K562 (cell line): ENCODE measurements around the gene LMBR1L.
A peak's percentile ranks its signal among the peaks of the same experiment; 100 is the strongest.

Experiments used
- CBX2 ChIP-seq: fragments of 200-600 bp; sonication (generic); IDR thresholded peaks from one replicate; pipeline ENCODE4 v1.6.1; 2012; ENCODE audit warnings: mild to moderate bottlenecking, low read length, inconsistent platforms; ENCODE audit not compliant: insufficient read depth, poor library complexity, severe bottlenecking
- EGR1 ChIP-seq: fragments of 450-650 bp; conservative IDR thresholded peaks from 2 replicates; pipeline ENCODE4 v1.6.1; 2017; ENCODE audit warnings: mild to moderate bottlenecking
- EZH2 ChIP-seq: IDR thresholded peaks from 2 replicates; pipeline ENCODE4 v1.6.1; 2012; ENCODE audit warnings: low read depth, mild to moderate bottlenecking, inconsistent platforms, low read length, borderline replicate concordance
- HCFC1 ChIP-seq: IDR thresholded peaks from 2 replicates; pipeline ENCODE4 v1.6.1; 2012; ENCODE audit warnings: low read depth, low read length, improper control_type of control experiment
- HMG20A ChIP-seq: fragments of 450-650 bp; formaldehyde crosslinking; conservative IDR thresholded peaks from 2 replicates; pipeline ENCODE4 v1.4.0; 2020; ENCODE audit warnings: mild to moderate bottlenecking, mixed read lengths
- JUNB ChIP-seq: fragments of 450-650 bp; formaldehyde crosslinking; conservative IDR thresholded peaks from 2 replicates; pipeline ENCODE4 v1.4.0; 2020; ENCODE audit warnings: mild to moderate bottlenecking
- NFATC3 ChIP-seq: fragments of 450-650 bp; IDR thresholded peaks from 2 replicates; pipeline ENCODE4 v1.6.1; 2017; ENCODE audit warnings: mild to moderate bottlenecking
- POLR2A ChIP-seq: fragments of 450-650 bp; conservative IDR thresholded peaks from 2 replicates; pipeline ENCODE4 v1.6.1; 2016
- POLR2AphosphoS2 ChIP-seq: IDR thresholded peaks from 2 replicates; pipeline ENCODE4 v1.6.1; 2012; ENCODE audit warnings: low read length, improper control_type of control experiment
- ZNF384 ChIP-seq: IDR thresholded peaks from 2 replicates; pipeline ENCODE4 v1.6.1; 2012; ENCODE audit warnings: low read depth, low read length, improper control_type of control experiment
- ZNF785 ChIP-seq: fragments of 250-450 bp; sonication (Bioruptor Pico); IDR thresholded peaks from 2 replicates; pipeline ENCODE4 v1.4.0; 2020; ENCODE audit warnings: mild to moderate bottlenecking
- TF ChIP-seq, protein P1 (sequence below): conservative IDR thresholded peaks from 2 replicates; pipeline ENCODE4 v1.6.1; 2011; ENCODE audit warnings: low read depth, mild to moderate bottlenecking, low read length; ENCODE audit not compliant: control insufficient read depth
- TF ChIP-seq, protein P2 (sequence below), 3 experiments: IDR thresholded peaks in 2 of 3; conservative IDR thresholded peaks in 1 of 3; 2 replicates each; pipeline ENCODE4 v1.5.1; 2011 to 2012; ENCODE audit warnings: low read length in 3 of 3, mild to moderate bottlenecking in 3 of 3, control low read depth in 2 of 3, improper control_type of control experiment in 1 of 3, inconsistent platforms in 1 of 3, low read depth in 1 of 3, mixed read lengths in 1 of 3, moderate library complexity in 1 of 3; ENCODE audit not compliant: insufficient read depth in 2 of 3

DNA sequence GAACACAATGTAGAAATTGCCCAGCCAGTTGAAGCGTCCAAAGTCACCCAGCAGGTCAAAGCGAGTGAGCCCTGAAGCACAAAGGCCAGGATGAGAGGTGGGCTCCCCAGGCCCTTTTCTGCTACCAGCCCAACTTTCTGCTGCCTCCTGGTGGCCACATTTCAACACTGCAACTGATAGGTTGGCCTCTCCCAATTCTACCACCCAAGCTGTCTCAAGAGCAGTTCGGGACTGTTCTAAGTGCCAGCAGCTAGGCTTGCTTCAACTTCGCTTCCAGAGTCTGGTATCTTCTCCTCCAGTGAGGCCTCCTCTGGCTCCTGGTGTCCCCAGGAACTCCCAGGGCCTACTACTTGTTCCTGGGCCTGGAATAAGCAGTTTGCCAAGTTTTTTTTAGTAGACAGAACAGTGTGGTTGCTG is 12.6 kb downstream of the LMBR1L start:
- TF ChIP-seq CBX2 (no peak), POLR2AphosphoS2 (no peak), NFATC3 (no peak), EGR1 (no peak), HMG20A (no peak), JUNB (CRISPR knock-in tag) (no peak), EZH2 (no peak), HCFC1 (no peak), POLR2A (no peak), ZNF785 (CRISPR knock-in tag) (no peak), ZNF384 (no peak)
- TF ChIP-seq, protein P1, sequence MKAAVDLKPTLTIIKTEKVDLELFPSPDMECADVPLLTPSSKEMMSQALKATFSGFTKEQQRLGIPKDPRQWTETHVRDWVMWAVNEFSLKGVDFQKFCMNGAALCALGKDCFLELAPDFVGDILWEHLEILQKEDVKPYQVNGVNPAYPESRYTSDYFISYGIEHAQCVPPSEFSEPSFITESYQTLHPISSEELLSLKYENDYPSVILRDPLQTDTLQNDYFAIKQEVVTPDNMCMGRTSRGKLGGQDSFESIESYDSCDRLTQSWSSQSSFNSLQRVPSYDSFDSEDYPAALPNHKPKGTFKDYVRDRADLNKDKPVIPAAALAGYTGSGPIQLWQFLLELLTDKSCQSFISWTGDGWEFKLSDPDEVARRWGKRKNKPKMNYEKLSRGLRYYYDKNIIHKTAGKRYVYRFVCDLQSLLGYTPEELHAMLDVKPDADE = no peak
- TF ChIP-seq, protein P2, sequence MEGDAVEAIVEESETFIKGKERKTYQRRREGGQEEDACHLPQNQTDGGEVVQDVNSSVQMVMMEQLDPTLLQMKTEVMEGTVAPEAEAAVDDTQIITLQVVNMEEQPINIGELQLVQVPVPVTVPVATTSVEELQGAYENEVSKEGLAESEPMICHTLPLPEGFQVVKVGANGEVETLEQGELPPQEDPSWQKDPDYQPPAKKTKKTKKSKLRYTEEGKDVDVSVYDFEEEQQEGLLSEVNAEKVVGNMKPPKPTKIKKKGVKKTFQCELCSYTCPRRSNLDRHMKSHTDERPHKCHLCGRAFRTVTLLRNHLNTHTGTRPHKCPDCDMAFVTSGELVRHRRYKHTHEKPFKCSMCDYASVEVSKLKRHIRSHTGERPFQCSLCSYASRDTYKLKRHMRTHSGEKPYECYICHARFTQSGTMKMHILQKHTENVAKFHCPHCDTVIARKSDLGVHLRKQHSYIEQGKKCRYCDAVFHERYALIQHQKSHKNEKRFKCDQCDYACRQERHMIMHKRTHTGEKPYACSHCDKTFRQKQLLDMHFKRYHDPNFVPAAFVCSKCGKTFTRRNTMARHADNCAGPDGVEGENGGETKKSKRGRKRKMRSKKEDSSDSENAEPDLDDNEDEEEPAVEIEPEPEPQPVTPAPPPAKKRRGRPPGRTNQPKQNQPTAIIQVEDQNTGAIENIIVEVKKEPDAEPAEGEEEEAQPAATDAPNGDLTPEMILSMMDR (IDR thresholded peaks at IDR 0.05 in 2 of 3, conservative IDR thresholded peaks at IDR 0.05 in 1 of 3; ENCODE audit: insufficient read depth in 2 of 3, low read depth in 1 of 3, low read length in 3 of 3) = peak; percentile 86 to 94 (median 89)
